ENCODE results near the gene NEUROD4. TPM values are rescaled to one million over a fixed set of nuclear protein-coding genes. Genes with fewer than 3 reads are reported as not detected.

NEUROD4 gene
- polyA plus RNA-seq, 1 experiment: not detected

- TF ChIP-seq CTCF (IDR thresholded peaks at IDR 0.05; ENCODE audit: low read depth, low read length): no peak
- no peaks in the 10 kb centered on the region for H3K9me3 ChIP-seq (ENCODE audit: control insufficient read depth, insufficient read depth, low read length)
- H3K27me3 ChIP-seq (ENCODE audit: control insufficient read depth, insufficient read depth, low read length): no peaks in the 10 kb centered on the region
- ChIA-PET CTCF (interaction anchor here (1.0 to 2.5 kb wide), 3 partner anchors 18 to 65 kb away, joined by 3 to 16 read pairs (median 8); partner anchors contain the start of gene TESPA1), POLR2A (no interaction called here)
- no peak overlapping the region for H3K27ac ChIP-seq (ENCODE audit: low read depth, low read length)
- DNase-seq (ENCODE audit: low read depth, low spot score): no peak
- H3K4me3 ChIP-seq (ENCODE audit: low read depth, low read length): no peak overlapping the region
Measured at GRCh38 chr12:55049676-55050075, 29.9 kb downstream of the NEUROD4 start.

GRCh38 chr12:55051197-55051947 lies 31.6 kb downstream of the NEUROD4 start:
- no peak for DNase-seq (ENCODE audit: low read depth, low spot score)
- Histone ChIP-seq H3K27me3 (ENCODE audit: control insufficient read depth, insufficient read depth, low read length) (no peaks in the 10 kb centered on the region), H3K9me3 (ENCODE audit: control insufficient read depth, insufficient read depth, low read length) (no peaks in the 10 kb centered on the region), H3K4me3 (ENCODE audit: low read depth, low read length) (no peak overlapping the region), H3K27ac (ENCODE audit: low read depth, low read length) (no peak overlapping the region)
- ChIA-PET CTCF (interaction anchor here (1.4 kb wide), 1 partner anchor 58 kb away, joined by 5 read pairs; no protein-coding TSS in a partner anchor), POLR2A (no interaction called here)
- no peak for TF ChIP-seq CTCF (IDR thresholded peaks at IDR 0.05; ENCODE audit: low read depth, low read length)

- Histone ChIP-seq H3K4me3 (ENCODE audit: low read depth, low read length) (no peak overlapping the region), H3K27ac (ENCODE audit: low read depth, low read length) (no peak overlapping the region), H3K27me3 (ENCODE audit: control insufficient read depth, insufficient read depth, low read length) (no peaks in the 10 kb centered on the region), H3K9me3 (ENCODE audit: control insufficient read depth, insufficient read depth, low read length) (no peaks in the 10 kb centered on the region)
- ChIA-PET CTCF (interaction anchor here (2.5 to 2.6 kb wide), 2 partner anchors 11 to 64 kb away, joined by 11 to 14 read pairs; no protein-coding TSS in a partner anchor), POLR2A (no interaction called here)
- no peak for DNase-seq (ENCODE audit: low read depth, low spot score)
- no peak for TF ChIP-seq CTCF (IDR thresholded peaks at IDR 0.05; ENCODE audit: low read depth, low read length)
Measured at GRCh38 chr12:55057481-55057880, 37.7 kb downstream of the NEUROD4 start.

- Histone ChIP-seq H3K27me3 (ENCODE audit: control insufficient read depth, insufficient read depth, low read length) (no peaks in the 10 kb centered on the region), H3K27ac (ENCODE audit: low read depth, low read length) (no peak overlapping the region), H3K9me3 (ENCODE audit: control insufficient read depth, insufficient read depth, low read length) (no peaks in the 10 kb centered on the region), H3K4me3 (ENCODE audit: low read depth, low read length) (no peak overlapping the region)
- ChIA-PET POLR2A (no interaction called here), CTCF (interaction anchor here (2.1 to 2.5 kb wide), 2 partner anchors 10 to 17 kb away, joined by 7 to 11 read pairs; no protein-coding TSS in a partner anchor)
- TF ChIP-seq CTCF (IDR thresholded peaks at IDR 0.05; ENCODE audit: low read depth, low read length): no peak
- DNase-seq (ENCODE audit: low read depth, low spot score): no peak
Measured at GRCh38 chr12:55058082-55058481, 38.3 kb downstream of the NEUROD4 start.

GRCh38 chr12:55058776-55059175 lies 39.0 kb downstream of the NEUROD4 start:
- ChIA-PET CTCF (interaction anchor here (1.1 to 2.5 kb wide), 3 partner anchors 10 to 16 kb away, joined by 3 to 11 read pairs (median 7); no protein-coding TSS in a partner anchor), POLR2A (no interaction called here)
- no peak for DNase-seq (ENCODE audit: low read depth, low spot score)
- Histone ChIP-seq H3K27me3 (ENCODE audit: control insufficient read depth, insufficient read depth, low read length) (no peaks in the 10 kb centered on the region), H3K4me3 (ENCODE audit: low read depth, low read length) (no peak overlapping the region), H3K9me3 (ENCODE audit: control insufficient read depth, insufficient read depth, low read length) (no peaks in the 10 kb centered on the region), H3K27ac (ENCODE audit: low read depth, low read length) (no peak overlapping the region)
- TF ChIP-seq CTCF (IDR thresholded peaks at IDR 0.05; ENCODE audit: low read depth, low read length): no peak

All from AG04450 (cell line).